Measurements from ENCODE around the gene NCCRP1. TPM values are rescaled to one million over a fixed set of nuclear protein-coding genes. Genes with fewer than 3 reads are reported as not detected.

Gene NCCRP1
- total and polyA plus RNA-seq, 11 donors = 0.16 TPM; not detected in 10

DNA sequence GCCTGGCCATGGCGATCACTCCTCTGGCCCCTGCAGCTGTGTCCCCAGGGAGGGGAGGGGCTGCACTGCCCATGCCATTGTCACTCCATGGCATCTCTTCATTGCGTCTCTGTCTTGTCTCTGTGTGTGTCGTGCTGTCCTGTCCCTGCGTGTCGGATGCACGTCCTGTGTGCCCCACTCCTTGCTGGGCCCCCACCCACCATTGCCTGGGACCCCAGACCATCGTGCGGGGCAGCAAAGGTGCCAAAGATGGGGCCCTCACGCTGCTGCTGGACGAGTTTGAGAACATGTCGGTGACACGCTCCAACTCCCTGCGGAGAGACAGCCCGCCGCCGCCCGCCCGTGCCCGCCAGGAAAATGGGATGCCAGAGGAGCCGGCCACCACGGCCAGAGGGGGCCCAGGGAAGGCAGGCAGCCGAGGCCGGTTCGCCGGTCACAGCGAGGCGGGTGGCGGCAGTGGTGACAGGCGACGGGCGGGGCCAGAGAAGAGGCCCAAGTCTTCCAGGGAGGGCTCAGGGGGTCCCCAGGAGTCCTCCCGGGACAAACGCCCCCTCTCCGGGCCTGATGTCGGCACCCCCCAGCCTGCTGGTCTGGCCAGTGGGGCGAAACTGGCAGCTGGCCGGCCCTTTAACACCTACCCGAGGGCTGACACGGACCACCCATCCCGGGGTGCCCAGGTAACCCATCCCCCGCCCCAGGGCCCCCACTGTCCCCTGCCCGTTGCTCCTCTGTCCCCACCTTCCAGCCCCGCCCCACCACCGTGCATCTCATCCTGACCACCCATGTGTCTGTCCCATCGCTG lies 23.9 kb upstream of the NCCRP1 start:
- intact Hi-C loops (cut with DNase I) = no loop called here
- Histone ChIP-seq H3K4me1 (peaks cover 0 to 5% (median 0%) of the 10 kb centered on the region in 12 donors), H3K27ac (no peak overlapping the region), H3K9me3 (no peaks in the 10 kb centered on the region), H3K4me3 (no peak overlapping the region), H3K36me3 (peaks cover 0 to 70% (median 17%) of the 10 kb centered on the region in 9 donors), H3K27me3 (no peaks in the 10 kb centered on the region)
- TF ChIP-seq CTCF (IDR thresholded peaks at IDR 0.05) (no peak), POLR2A (IDR thresholded peaks at IDR 0.05) (no peak)
- DNase-seq = no peak
- WGBS, 4 donors = 91 to 95% (median 95%) methylated on average over 11 to 45 of the region's 45 CpGs
- ATAC-seq = no peak

- Histone ChIP-seq H3K27me3 (no peaks in the 10 kb centered on the region), H3K36me3 (peaks cover 0 to 77% (median 20%) of the 10 kb centered on the region in 9 donors), H3K9me3 (no peaks in the 10 kb centered on the region), H3K27ac (no peak overlapping the region), H3K4me3 (no peak overlapping the region), H3K4me1 (peaks cover 0 to 5% (median 0%) of the 10 kb centered on the region in 12 donors)
- intact Hi-C loops (cut with DNase I) = no loop called here
- WGBS, 4 donors = 93 to 96% (median 96%) methylated on average over 8 to 25 of the region's 25 CpGs
- ATAC-seq (no peak), DNase-seq (no peak)
- TF ChIP-seq POLR2A (IDR thresholded peaks at IDR 0.05) (no peak), CTCF (IDR thresholded peaks at IDR 0.05) (no peak)
These were observed 23.2 kb upstream of the NCCRP1 start for GRCh38 chr19:39173502-39173991.

DNA sequence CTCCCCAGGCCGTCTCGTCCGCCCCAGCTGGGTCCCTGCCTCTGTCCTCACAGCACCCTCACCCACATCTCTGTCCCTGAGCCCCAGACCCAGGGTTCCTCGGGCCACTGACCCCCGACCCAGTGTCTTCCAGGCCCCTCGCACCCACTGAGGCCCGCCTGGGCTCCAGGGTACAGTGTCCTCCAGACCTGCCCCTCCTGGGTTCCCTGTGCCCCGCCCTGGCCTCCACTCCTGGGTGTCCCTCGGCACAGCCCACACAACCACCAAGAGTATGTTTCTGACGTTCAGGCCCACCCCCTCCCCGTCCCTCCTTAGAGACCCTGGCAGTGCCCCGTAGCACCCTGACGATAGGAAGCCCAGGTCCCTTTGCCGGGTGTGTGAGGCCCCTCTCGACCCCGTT lies 22.6 kb upstream of the NCCRP1 start:
- Histone ChIP-seq H3K4me1 (peaks cover 0 to 5% (median 0%) of the 10 kb centered on the region in 12 donors), H3K27ac (no peak overlapping the region), H3K36me3 (peaks cover 0 to 83% (median 20%) of the 10 kb centered on the region in 9 donors), H3K4me3 (no peak overlapping the region), H3K27me3 (no peaks in the 10 kb centered on the region), H3K9me3 (no peaks in the 10 kb centered on the region)
- intact Hi-C loops (cut with DNase I) = no loop called here
- no peak for ATAC-seq
- 87 to 93% (median 91%) methylated on average over 16 of the region's 16 CpGs for WGBS, 4 donors
- TF ChIP-seq POLR2A (IDR thresholded peaks at IDR 0.05) (no peak), CTCF (IDR thresholded peaks at IDR 0.05) (no peak)
- DNase-seq = no peak
